PFSK-1 (cell line): ENCODE data around the gene SAMM50.

Experiments
- TAF1 ChIP-seq: IDR thresholded peaks from 2 replicates; pipeline ENCODE4 v1.6.1; 2012; ENCODE audit warnings: low read length, control low read depth, borderline replicate concordance; ENCODE audit not compliant: insufficient read depth
- TF ChIP-seq, protein P1 (sequence below), 2 experiments: IDR thresholded peaks; 2 replicates each; pipeline versions ENCODE4 v1.6.1 to v1.8.0; 2011 to 2012; ENCODE audit warnings: low read depth in 2 of 2, low read length in 2 of 2, control low read depth in 1 of 2, inconsistent platforms in 1 of 2, mild to moderate bottlenecking in 1 of 2, moderate library complexity in 1 of 2; ENCODE audit not compliant: insufficient read depth in 1 of 2

DNA sequence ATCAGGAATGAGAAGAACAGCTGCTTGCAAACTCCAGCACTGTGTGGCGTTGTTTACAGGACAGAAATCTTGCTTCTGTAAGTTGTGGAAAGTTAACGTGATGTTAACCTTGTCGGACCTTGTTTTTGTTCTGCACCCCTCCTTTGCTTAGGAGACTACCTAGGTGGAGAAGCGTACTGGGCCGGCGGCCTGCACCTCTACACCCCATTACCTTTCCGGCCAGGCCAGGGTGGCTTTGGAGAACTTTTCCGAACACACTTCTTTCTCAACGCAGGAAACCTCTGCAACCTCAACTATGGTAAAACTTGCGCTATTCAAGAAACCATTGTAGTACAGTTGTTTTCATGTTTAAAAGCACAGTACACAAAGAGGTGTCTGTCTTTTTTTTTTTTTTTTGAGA is 33.7 kb downstream of the SAMM50 start:
- no peak for TF ChIP-seq TAF1
- TF ChIP-seq, protein P1, sequence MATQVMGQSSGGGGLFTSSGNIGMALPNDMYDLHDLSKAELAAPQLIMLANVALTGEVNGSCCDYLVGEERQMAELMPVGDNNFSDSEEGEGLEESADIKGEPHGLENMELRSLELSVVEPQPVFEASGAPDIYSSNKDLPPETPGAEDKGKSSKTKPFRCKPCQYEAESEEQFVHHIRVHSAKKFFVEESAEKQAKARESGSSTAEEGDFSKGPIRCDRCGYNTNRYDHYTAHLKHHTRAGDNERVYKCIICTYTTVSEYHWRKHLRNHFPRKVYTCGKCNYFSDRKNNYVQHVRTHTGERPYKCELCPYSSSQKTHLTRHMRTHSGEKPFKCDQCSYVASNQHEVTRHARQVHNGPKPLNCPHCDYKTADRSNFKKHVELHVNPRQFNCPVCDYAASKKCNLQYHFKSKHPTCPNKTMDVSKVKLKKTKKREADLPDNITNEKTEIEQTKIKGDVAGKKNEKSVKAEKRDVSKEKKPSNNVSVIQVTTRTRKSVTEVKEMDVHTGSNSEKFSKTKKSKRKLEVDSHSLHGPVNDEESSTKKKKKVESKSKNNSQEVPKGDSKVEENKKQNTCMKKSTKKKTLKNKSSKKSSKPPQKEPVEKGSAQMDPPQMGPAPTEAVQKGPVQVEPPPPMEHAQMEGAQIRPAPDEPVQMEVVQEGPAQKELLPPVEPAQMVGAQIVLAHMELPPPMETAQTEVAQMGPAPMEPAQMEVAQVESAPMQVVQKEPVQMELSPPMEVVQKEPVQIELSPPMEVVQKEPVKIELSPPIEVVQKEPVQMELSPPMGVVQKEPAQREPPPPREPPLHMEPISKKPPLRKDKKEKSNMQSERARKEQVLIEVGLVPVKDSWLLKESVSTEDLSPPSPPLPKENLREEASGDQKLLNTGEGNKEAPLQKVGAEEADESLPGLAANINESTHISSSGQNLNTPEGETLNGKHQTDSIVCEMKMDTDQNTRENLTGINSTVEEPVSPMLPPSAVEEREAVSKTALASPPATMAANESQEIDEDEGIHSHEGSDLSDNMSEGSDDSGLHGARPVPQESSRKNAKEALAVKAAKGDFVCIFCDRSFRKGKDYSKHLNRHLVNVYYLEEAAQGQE (IDR thresholded peaks at IDR 0.05; ENCODE audit: insufficient read depth in 1 of 2, low read depth in 2 of 2, low read length in 2 of 2) = no peak
